ENCODE data around the gene XPO1.

- TF ChIP-seq CTCF (IDR thresholded peaks at IDR 0.05) (no peak), MAX (CRISPR knock-in tag; IDR thresholded peaks at IDR 0.05) (no peak), NR2C2 (CRISPR knock-in tag; IDR thresholded peaks at IDR 0.05) (no peak), ZBTB43 (CRISPR knock-in tag; IDR thresholded peaks at IDR 0.05) (no peak), ZBTB21 (CRISPR knock-in tag; IDR thresholded peaks at IDR 0.05; ENCODE audit: borderline replicate concordance) (no peak), CBFB (CRISPR knock-in tag; IDR thresholded peaks at IDR 0.05; ENCODE audit: low read depth) (no peak)
Measured at GRCh38 chr2:61431345-61431744, 106.8 kb downstream of the XPO1 start.
